K562 (cell line): ENCODE results near the gene PSMA7. TPM values are rescaled to one million over a fixed set of nuclear protein-coding genes. Genes with fewer than 3 reads are reported as not detected.

Experiments
- ATAC-seq: fragments of 200-7000 bp; cut with Tn5 transposase; 3 replicates; pipeline ENCODE4 v1.9.1; 2020; ENCODE audit warnings: moderate library complexity
- BruUV-seq: library from RNA; stranded (reverse); fragments of 400-500 nt; replicated peaks from 2 replicates; lab custom pipeline; 2021; lab: Mats Ljungman, UMichigan
- CTCF ChIA-PET: fragments of 300-600 bp; formaldehyde crosslinking; extraction: SDS; loops from one replicate; lab custom pipeline; 2021; ENCODE audit warnings: low intra/inter-chr PET ratio; lab: Yijun Ruan, JAX
- POLR2A ChIA-PET: fragments of 300-600, 350-650 bp; sonication (Branson Sonifier 250); formaldehyde crosslinking; extraction: SDS; loops from one replicate; lab custom pipeline; 2021; ENCODE audit warnings: antibody characterized with exemption, inconsistent platforms; lab: Yijun Ruan, JAX
- DNase-seq, 4 experiments: peaks; one replicate each; pipeline versions ENCODE4 v3.0.0 to v3.0.0-alpha.2; 2011 to 2018; ENCODE audit warnings: low spot score in 3 of 4, mixed read lengths in 3 of 4; ENCODE audit errors: extremely low read depth in 1 of 4
- FAIRE-seq: peaks from 2 replicates; lab custom pipeline; 2011; peaks lifted over from hg19 to GRCh38; lab: Jason Lieb, UNC
- H2AFZ ChIP-seq: 2 replicates; pipeline ENCODE4 v1.6.0; 2011; ENCODE audit warnings: low read depth, low read length, control low read depth, inconsistent platforms
- H3K27ac ChIP-seq: fragments of 200-600 bp; 3 replicates; pipeline ENCODE4 v1.8.0; 2011; ENCODE audit warnings: low read depth, mild to moderate bottlenecking, control low read depth, inconsistent platforms, low read length, moderate library complexity, mixed read lengths; ENCODE audit errors: extremely low read depth
- H3K27me3 ChIP-seq, 2 experiments: fragments of 300-600 bp in 1 of 2; 2 replicates in 1 of 2; 3 replicates in 1 of 2; pipeline versions ENCODE4 v1.6.0 to v1.8.0; 2011; ENCODE audit warnings: inconsistent platforms in 2 of 2, low read length in 2 of 2, mild to moderate bottlenecking in 1 of 2, mixed read lengths in 1 of 2, moderate library complexity in 1 of 2; ENCODE audit not compliant: control insufficient read depth in 2 of 2, insufficient read depth in 2 of 2
- H3K36me3 ChIP-seq: fragments of 300-600 bp; 3 replicates; pipeline ENCODE4 v1.8.0; 2011; ENCODE audit warnings: mild to moderate bottlenecking, low read length, inconsistent platforms; ENCODE audit not compliant: control insufficient read depth, insufficient read depth
- H3K4me1 ChIP-seq, 2 experiments: fragments of 200-600 bp in 1 of 2; replicated peaks in 1 of 2; 2 replicates in 1 of 2; 3 replicates in 1 of 2; pipeline versions ENCODE4 v1.5.1 to v1.8.0; 2011; ENCODE audit warnings: inconsistent platforms in 2 of 2, low read length in 2 of 2, mild to moderate bottlenecking in 1 of 2, mixed read lengths in 1 of 2, moderate library complexity in 1 of 2; ENCODE audit not compliant: control insufficient read depth in 2 of 2, insufficient read depth in 2 of 2
- H3K4me2 ChIP-seq: 2 replicates; pipeline ENCODE4 v1.6.1; 2011; ENCODE audit warnings: low read length, control low read depth, inconsistent platforms, mixed read lengths; ENCODE audit not compliant: insufficient read depth
- H3K4me3 ChIP-seq: fragments of 200-600 bp; sonication (generic), shearing (Covaris generic); 2 replicates; pipeline ENCODE4 v1.5.1; 2016; ENCODE audit warnings: control low read depth, inconsistent platforms
- H3K79me2 ChIP-seq: fragments of 200-600 bp; 3 replicates; pipeline ENCODE4 v1.8.0; 2011; ENCODE audit warnings: low read length, inconsistent platforms; ENCODE audit not compliant: control insufficient read depth, insufficient read depth
- H3K9ac ChIP-seq, 2 experiments: 2 replicates each; pipeline versions ENCODE4 v1.6.0 to v1.6.1; 2011; ENCODE audit warnings: low read depth in 2 of 2, low read length in 2 of 2, control low read depth in 1 of 2, inconsistent platforms in 1 of 2, mild to moderate bottlenecking in 1 of 2, mixed read lengths in 1 of 2; ENCODE audit not compliant: insufficient read depth in 1 of 2
- H3K9me1 ChIP-seq: one replicate; pipeline ENCODE4 v1.6.0; 2011; ENCODE audit warnings: inconsistent platforms, mild to moderate bottlenecking, low read length, moderate library complexity; ENCODE audit not compliant: control insufficient read depth, insufficient read depth
- H3K9me3 ChIP-seq: replicated peaks from 2 replicates; pipeline ENCODE4 v1.5.1; 2011; ENCODE audit warnings: low read depth, low read length, inconsistent platforms; ENCODE audit not compliant: control insufficient read depth, insufficient read depth
- H4K20me1 ChIP-seq: replicated peaks from 2 replicates; pipeline ENCODE4 v1.6.1; 2011; ENCODE audit warnings: low read length, inconsistent platforms, mixed read lengths; ENCODE audit not compliant: control insufficient read depth, insufficient read depth
- CHD1 ChIP-seq: fragments of 200-600 bp; sonication (generic); IDR thresholded peaks from one replicate; pipeline ENCODE4 v1.6.1; 2012; ENCODE audit warnings: mild to moderate bottlenecking, moderate library complexity, low read length, inconsistent platforms
- EWSR1 ChIP-seq: fragments of 450-650 bp; IDR thresholded peaks from 2 replicates; pipeline ENCODE4 v1.6.1; 2018; ENCODE audit warnings: borderline replicate concordance, mild to moderate bottlenecking, low read depth, moderate library complexity; ENCODE audit not compliant: partially characterized antibody
- MTA3 ChIP-seq: fragments of 450-650 bp; formaldehyde crosslinking; IDR thresholded peaks from 2 replicates; pipeline ENCODE4 v1.6.1; 2017; ENCODE audit warnings: mild to moderate bottlenecking, borderline replicate concordance
- MYC ChIP-seq, 2 experiments: fragments of 250-450 bp in 1 of 2; sonication (Bioruptor Pico) in 1 of 2; IDR thresholded peaks; 2 replicates each; pipeline versions ENCODE4 v1.5.1 to v1.6.1; 2012 to 2021; ENCODE audit warnings: low read depth in 2 of 2, borderline replicate concordance in 1 of 2, improper control_type of control experiment in 1 of 2, low read length in 1 of 2, mild to moderate bottlenecking in 1 of 2, moderate library complexity in 1 of 2
- NEUROD1 ChIP-seq: fragments of 150-350 bp; IDR thresholded peaks from 2 replicates; pipeline ENCODE4 v1.6.1; 2014; ENCODE audit warnings: borderline replicate concordance, low read length, low read depth; ENCODE audit not compliant: partially characterized antibody
- PTTG1 ChIP-seq: fragments of 450-650 bp; IDR thresholded peaks from 2 replicates; pipeline ENCODE4 v1.6.1; 2016; ENCODE audit warnings: low read depth, mild to moderate bottlenecking, missing genetic modification characterization, missing compliant biosample characterization
- RAD51 ChIP-seq: fragments of 450-650 bp; IDR thresholded peaks from 2 replicates; pipeline ENCODE4 v1.7.1; 2016; ENCODE audit warnings: low read depth, mild to moderate bottlenecking, borderline replicate concordance
- RNF219 ChIP-seq: fragments of 250-450 bp; sonication (Bioruptor Pico); IDR thresholded peaks from 2 replicates; pipeline ENCODE4 v1.5.0; 2022; ENCODE audit warnings: mild to moderate bottlenecking
- TCF7L2 ChIP-seq: fragments of 150-350 bp; IDR thresholded peaks from 2 replicates; pipeline ENCODE4 v1.6.1; 2016; ENCODE audit warnings: low read depth, mild to moderate bottlenecking, low read length, moderate library complexity
- ZFP1 ChIP-seq: fragments of 450-650 bp; formaldehyde crosslinking; IDR thresholded peaks from 2 replicates; pipeline ENCODE4 v1.4.0; 2020; ENCODE audit warnings: mild to moderate bottlenecking, mixed read lengths
- ZNF583 ChIP-seq: fragments of 250-450 bp; sonication (Bioruptor Pico); IDR thresholded peaks from 2 replicates; pipeline ENCODE4 v1.4.0; 2020
- ZNF589 ChIP-seq: fragments of 200-800 bp; sonication (Bioruptor generic); IDR thresholded peaks from 2 replicates; pipeline ENCODE4 v1.6.1; 2016; ENCODE audit warnings: low read depth, missing genetic modification characterization, missing compliant biosample characterization
- WGBS: fragments of 100-300 bp; shearing (Covaris generic); methylation state at CpG from one replicate; pipeline ENCODE4 v1.1.6; 2016; ENCODE audit warnings: low coverage, mixed read lengths; ENCODE audit not compliant: insufficient coverage; ENCODE audit errors: missing lambda C conversion rate; 5-methylcytosine and 5-hydroxymethylcytosine counted together
- in situ Hi-C: fragments of 300-500 bp; cut with MboI; formaldehyde crosslinking; loops from 4 replicates; pipeline ENCODE4 v1.15.0; 2018; ENCODE audit warnings: inconsistent platforms, mixed read lengths
- intact Hi-C: fragments of 100-400 bp; cut with micrococcal nuclease; formaldehyde crosslinking; loops from 2 replicates; pipeline ENCODE4 v1.14.2; 2022
- polyA plus RNA-seq, 8 experiments: library from polyadenylated mRNA; depleted of rRNA in 4 of 8; stranded (reverse) in 5 of 8; unstranded in 3 of 8; fragments of >200 nt; fragmentation: Nextera tagmentation in 2 of 8; fragmentation: Illumina TruSeq in 1 of 8; extraction: Ambion mirVana in 2 of 8; extraction: Trizol in 1 of 8; gene quantifications; 2 replicates each; pipeline versions ENCODE4 v1.2.1 to v1.2.3, GENCODE V29; 2011 to 2014; ENCODE audit warnings: inconsistent platforms in 1 of 8, missing spikeins in 1 of 8
- total RNA-seq, 7 experiments: library from RNA; depleted of rRNA in 6 of 7; stranded (reverse); fragments of >200 nt in 6 of 7; fragmentation: Illumina TruSeq in 2 of 7; extraction: Trizol in 2 of 7; gene quantifications; 2 replicates each; pipeline versions ENCODE4 v1.2.1 to v1.2.3, GENCODE V29; 2011 to 2021; ENCODE audit warnings: low replicate concordance in 1 of 7
- TF ChIP-seq, protein P1 (sequence below), 2 experiments: IDR thresholded peaks; 2 replicates each; pipeline ENCODE4 v1.6.1; 2011; ENCODE audit warnings: borderline replicate concordance in 1 of 2, control low read depth in 1 of 2, low read depth in 1 of 2, low read length in 1 of 2, mild to moderate bottlenecking in 1 of 2, mixed read lengths in 1 of 2, moderate library complexity in 1 of 2; ENCODE audit not compliant: insufficient read depth in 1 of 2, insufficient read length in 1 of 2, poor library complexity in 1 of 2, severe bottlenecking in 1 of 2; ENCODE audit errors: extremely low read depth in 1 of 2
- TF ChIP-seq, protein P2 (sequence below): fragments of 200-800 bp; sonication (Bioruptor generic); IDR thresholded peaks from 2 replicates; pipeline ENCODE4 v1.6.1; 2017; ENCODE audit warnings: missing genetic modification characterization, missing compliant biosample characterization
- TF ChIP-seq, protein P3 (sequence below): fragments of 450-650 bp; formaldehyde crosslinking; IDR thresholded peaks from 2 replicates; pipeline ENCODE4 v1.4.0; 2020; ENCODE audit warnings: mild to moderate bottlenecking, mixed read lengths

Gene PSMA7
- total and polyA plus RNA-seq, 9 of the 15 experiments (the other 6 are each of a cell fraction or from before 2014, with no cell fraction given), result 257 to 510 (median 393) TPM

GRCh38 chr20:62159052-62159451 lies 15.9 kb upstream of the PSMA7 start:
- H3K27me3 ChIP-seq, result no peaks in the 10 kb centered on the region
- H3K4me1 ChIP-seq, result peaks cover 2 to 49% of the 10 kb centered on the region in 2 experiments; a peak in 3 of 5 replicates
- no peak for ATAC-seq
- ChIA-PET CTCF (no interaction called here), POLR2A (no interaction called here)
- in situ Hi-C loops, result no loop called here
- no peak for FAIRE-seq
- peaks cover 18% of the 10 kb centered on the region for H4K20me1 ChIP-seq
- DNase-seq, result no peak
- no peak overlapping the region for H3K27ac ChIP-seq
- peak overlapping the region in 1 of 2 experiments; percentile 45; a peak in 1 of 4 replicates for H3K9ac ChIP-seq
- no TSS peak for BruUV-seq
- H3K4me3 ChIP-seq, result no peak overlapping the region
- peaks cover 90% of the 10 kb centered on the region; the same call in 2 of the 3 replicates for H3K36me3 ChIP-seq
- intact Hi-C loops, result loop anchor here (5.0 kb wide), 1 partner anchor 147 kb away; no protein-coding TSS in a partner anchor
- 92% methylated on average over 9 of the region's 11 CpGs for WGBS
- no peak overlapping the region for H2AFZ ChIP-seq
- H3K79me2 ChIP-seq, result peaks cover 52% of the 10 kb centered on the region
- no peaks in the 10 kb centered on the region for H3K9me3 ChIP-seq
- peaks cover 5% of the 10 kb centered on the region for H3K9me1 ChIP-seq
- no peak overlapping the region for H3K4me2 ChIP-seq
- no peak for TF ChIP-seq MYC (IDR thresholded peaks at IDR 0.05; ENCODE audit: low read depth, low read length)
- no peak for TF ChIP-seq MYC (CRISPR knock-in tag; IDR thresholded peaks at IDR 0.05; ENCODE audit: borderline replicate concordance, low read depth)
- TF ChIP-seq PTTG1 (tag), result no peak
- no peak for TF ChIP-seq NEUROD1
- no peak for TF ChIP-seq MTA3
- TF ChIP-seq RNF219 (CRISPR knock-in tag), result no peak
- no peak for TF ChIP-seq RAD51
- TF ChIP-seq, protein P1, sequence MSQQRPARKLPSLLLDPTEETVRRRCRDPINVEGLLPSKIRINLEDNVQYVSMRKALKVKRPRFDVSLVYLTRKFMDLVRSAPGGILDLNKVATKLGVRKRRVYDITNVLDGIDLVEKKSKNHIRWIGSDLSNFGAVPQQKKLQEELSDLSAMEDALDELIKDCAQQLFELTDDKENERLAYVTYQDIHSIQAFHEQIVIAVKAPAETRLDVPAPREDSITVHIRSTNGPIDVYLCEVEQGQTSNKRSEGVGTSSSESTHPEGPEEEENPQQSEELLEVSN (IDR thresholded peaks at IDR 0.05; ENCODE audit: borderline replicate concordance in 1 of 2, extremely low read depth in 1 of 2, insufficient read depth in 1 of 2, insufficient read length in 1 of 2, low read depth in 1 of 2, low read length in 1 of 2, poor library complexity in 1 of 2, severe bottlenecking in 1 of 2), result no peak
- no peak for TF ChIP-seq EWSR1
- TF ChIP-seq, protein P2, sequence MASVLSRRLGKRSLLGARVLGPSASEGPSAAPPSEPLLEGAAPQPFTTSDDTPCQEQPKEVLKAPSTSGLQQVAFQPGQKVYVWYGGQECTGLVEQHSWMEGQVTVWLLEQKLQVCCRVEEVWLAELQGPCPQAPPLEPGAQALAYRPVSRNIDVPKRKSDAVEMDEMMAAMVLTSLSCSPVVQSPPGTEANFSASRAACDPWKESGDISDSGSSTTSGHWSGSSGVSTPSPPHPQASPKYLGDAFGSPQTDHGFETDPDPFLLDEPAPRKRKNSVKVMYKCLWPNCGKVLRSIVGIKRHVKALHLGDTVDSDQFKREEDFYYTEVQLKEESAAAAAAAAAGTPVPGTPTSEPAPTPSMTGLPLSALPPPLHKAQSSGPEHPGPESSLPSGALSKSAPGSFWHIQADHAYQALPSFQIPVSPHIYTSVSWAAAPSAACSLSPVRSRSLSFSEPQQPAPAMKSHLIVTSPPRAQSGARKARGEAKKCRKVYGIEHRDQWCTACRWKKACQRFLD, result no peak
- TF ChIP-seq TCF7L2, result no peak
- no peak for TF ChIP-seq ZNF583 (CRISPR knock-in tag)
- no peak for TF ChIP-seq ZFP1 (CRISPR knock-in tag)
- no peak for TF ChIP-seq CHD1
- TF ChIP-seq ZNF589 (CRISPR knock-in tag), result no peak
- TF ChIP-seq, protein P3, sequence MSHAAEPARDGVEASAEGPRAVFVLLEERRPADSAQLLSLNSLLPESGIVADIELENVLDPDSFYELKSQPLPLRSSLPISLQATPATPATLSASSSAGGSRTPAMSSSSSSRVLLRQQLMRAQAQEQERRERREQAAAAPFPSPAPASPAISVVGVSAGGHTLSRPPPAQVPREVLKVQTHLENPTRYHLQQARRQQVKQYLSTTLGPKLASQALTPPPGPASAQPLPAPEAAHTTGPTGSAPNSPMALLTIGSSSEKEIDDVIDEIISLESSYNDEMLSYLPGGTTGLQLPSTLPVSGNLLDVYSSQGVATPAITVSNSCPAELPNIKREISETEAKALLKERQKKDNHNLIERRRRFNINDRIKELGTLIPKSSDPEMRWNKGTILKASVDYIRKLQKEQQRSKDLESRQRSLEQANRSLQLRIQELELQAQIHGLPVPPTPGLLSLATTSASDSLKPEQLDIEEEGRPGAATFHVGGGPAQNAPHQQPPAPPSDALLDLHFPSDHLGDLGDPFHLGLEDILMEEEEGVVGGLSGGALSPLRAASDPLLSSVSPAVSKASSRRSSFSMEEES (CRISPR knock-in tag), result no peak
